Cerebellar cortex (tissue), 1 donor: ENCODE measurements around the gene ABCC8.
A peak's percentile ranks its signal among the peaks of the same experiment; 100 is the strongest.

ENCODE experiments used
- DNase-seq: peaks from one replicate; pipeline ENCODE4 v3.0.0-alpha.2; 2015; ENCODE audit warnings: low spot score

ABCC8 gene

GRCh38 chr11:17505146-17505545, 28.5 kb upstream of the ABCC8 start:
- no peak for DNase-seq

GRCh38 chr11:17504330-17505107, 27.9 kb upstream of the ABCC8 start:
- peak; percentile 88 for DNase-seq

- no peak for DNase-seq
These were observed 26.0 kb upstream of the ABCC8 start for GRCh38 chr11:17502630-17503029.

- DNase-seq = no peak
These were observed 24.0 kb upstream of the ABCC8 start for GRCh38 chr11:17500673-17501072.

- DNase-seq = peak; percentile 88
These were observed 21.8 kb upstream of the ABCC8 start for GRCh38 chr11:17498475-17498874.

- no peak for DNase-seq
These were observed 21.4 kb upstream of the ABCC8 start for GRCh38 chr11:17498058-17498457.

- DNase-seq = peak; percentile 35
These were observed 19.8 kb upstream of the ABCC8 start for GRCh38 chr11:17496406-17496805.

GRCh38 chr11:17494019-17494418, 17.4 kb upstream of the ABCC8 start:
- DNase-seq = peak; percentile 72

GRCh38 chr11:17490938-17491337, 14.3 kb upstream of the ABCC8 start:
- no peak for DNase-seq

- no peak for DNase-seq
These were observed 13.6 kb upstream of the ABCC8 start for GRCh38 chr11:17490232-17490631.

- DNase-seq = peak; percentile 71
These were observed 13.1 kb upstream of the ABCC8 start for GRCh38 chr11:17489751-17490150.

- no peak for DNase-seq
These were observed 11.9 kb upstream of the ABCC8 start for GRCh38 chr11:17488563-17488962.

- DNase-seq = no peak
These were observed 10.0 kb upstream of the ABCC8 start for GRCh38 chr11:17486646-17487045.

GRCh38 chr11:17483505-17483904, 6.9 kb upstream of the ABCC8 start:
- DNase-seq = no peak

- no peak for DNase-seq
These were observed 5.3 kb upstream of the ABCC8 start for GRCh38 chr11:17481905-17482304.

GRCh38 chr11:17479284-17480214, 2.9 kb upstream of the ABCC8 start:
- DNase-seq = peak; percentile 83

- peak; percentile 20 for DNase-seq
These were observed 1.4 kb upstream of the ABCC8 start for GRCh38 chr11:17478070-17478469.

- peak; percentile 11 for DNase-seq
These were observed 716 bp upstream of the ABCC8 start for GRCh38 chr11:17477361-17477760.

- no peak for DNase-seq
These were observed 364 bp upstream of the ABCC8 start for GRCh38 chr11:17477084-17477333.

- DNase-seq = peak; percentile 35
These were observed 854 bp downstream of the ABCC8 start for GRCh38 chr11:17475666-17476316.

GRCh38 chr11:17473071-17473744, 3.4 kb downstream of the ABCC8 start:
- DNase-seq = peak; percentile 87

GRCh38 chr11:17472467-17472866, 4.2 kb downstream of the ABCC8 start:
- DNase-seq = no peak
